GM12892 (cell line): ENCODE measurements around the gene RET.

Experiments
- POLR2A ChIP-seq: IDR thresholded peaks from 2 replicates; pipeline ENCODE4 v1.6.1; 2011; ENCODE audit warnings: low read depth, low read length, control low read depth
- POLR2AphosphoS5 ChIP-seq: IDR thresholded peaks from 2 replicates; pipeline ENCODE4 v1.6.1; 2011; ENCODE audit warnings: low read depth, low read length, control low read depth
- TAF1 ChIP-seq: IDR thresholded peaks from 2 replicates; pipeline ENCODE4 v1.6.1; 2011; ENCODE audit warnings: low read depth, mild to moderate bottlenecking, control low read depth, low read length, borderline replicate concordance

- TF ChIP-seq POLR2AphosphoS5 (no peak), POLR2A (no peak), TAF1 (no peak)
These were observed 16.7 kb downstream of the RET start for GRCh38 chr10:43093423-43094076.
